HepG2 (cell line): ENCODE data around the gene RINL. TPM values are rescaled to one million over a fixed set of nuclear protein-coding genes. Genes with fewer than 3 reads are reported as not detected.

Source experiments
- REPIN1 ChIP-seq: sonication (generic); formaldehyde crosslinking; IDR thresholded peaks from 2 replicates; pipeline ENCODE4 v1.8.0; 2022; ENCODE audit warnings: missing genetic modification reagents, low read depth, mild to moderate bottlenecking, borderline replicate concordance
- polyA plus RNA-seq, 8 experiments: library from polyadenylated mRNA; depleted of rRNA in 3 of 8; stranded (reverse) in 7 of 8; unstranded in 1 of 8; fragments of >200 nt; fragmentation: Illumina TruSeq in 4 of 8; extraction: Trizol in 4 of 8; gene quantifications; 2 replicates each; pipeline versions ENCODE4 v1.2.1 to v1.2.3, GENCODE V29; 2011 to 2016; ENCODE audit warnings: low read depth in 4 of 8, missing spikeins in 1 of 8, mixed read lengths in 1 of 8; ENCODE audit not compliant: insufficient read depth in 1 of 8
- total RNA-seq, 5 experiments: library from RNA; depleted of rRNA; stranded (reverse); fragments of >200 nt; fragmentation: Illumina TruSeq; extraction: Trizol; gene quantifications; 2 replicates each; pipeline ENCODE4 v1.2.3, GENCODE V29; 2016; ENCODE audit warnings: low read depth in 1 of 5
- TF ChIP-seq, protein P1 (sequence below): sonication (generic); formaldehyde crosslinking; IDR thresholded peaks from 2 replicates; pipeline ENCODE4 v1.4.0; 2020; ENCODE audit warnings: mild to moderate bottlenecking, missing genetic modification reagents
- TF ChIP-seq, protein P2 (sequence below): sonication (generic); formaldehyde crosslinking; IDR thresholded peaks from 2 replicates; pipeline ENCODE4 v1.9.0; 2021; ENCODE audit warnings: mild to moderate bottlenecking, missing genetic modification reagents

The RINL gene
- total and polyA plus RNA-seq, 2 of the 13 experiments (the other 11 are each of a cell fraction or from before 2014, with no cell fraction given) = 11.4 to 18.0 TPM

DNA sequence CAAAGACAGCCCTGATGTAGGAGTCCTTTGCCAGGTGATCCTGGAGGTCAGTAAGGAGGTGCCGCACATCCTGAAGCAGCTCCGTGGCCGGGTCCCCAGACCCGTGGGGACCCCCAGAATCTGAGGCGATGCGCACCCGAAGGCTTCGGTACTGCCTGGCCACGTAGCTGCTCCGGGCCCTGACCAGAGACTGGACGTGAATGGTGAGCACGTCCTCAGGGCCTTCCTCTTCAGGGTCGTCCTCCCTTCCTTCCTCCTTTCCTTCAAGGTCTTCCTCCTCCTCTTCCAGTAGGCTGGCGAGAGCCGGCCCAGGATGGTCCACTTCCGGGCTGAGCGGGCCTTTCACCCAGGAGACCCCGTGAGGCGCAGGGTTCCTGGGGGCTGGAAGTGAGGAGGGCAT, 7.5 kb downstream of the RINL start (continued):
- TF ChIP-seq, protein P1, sequence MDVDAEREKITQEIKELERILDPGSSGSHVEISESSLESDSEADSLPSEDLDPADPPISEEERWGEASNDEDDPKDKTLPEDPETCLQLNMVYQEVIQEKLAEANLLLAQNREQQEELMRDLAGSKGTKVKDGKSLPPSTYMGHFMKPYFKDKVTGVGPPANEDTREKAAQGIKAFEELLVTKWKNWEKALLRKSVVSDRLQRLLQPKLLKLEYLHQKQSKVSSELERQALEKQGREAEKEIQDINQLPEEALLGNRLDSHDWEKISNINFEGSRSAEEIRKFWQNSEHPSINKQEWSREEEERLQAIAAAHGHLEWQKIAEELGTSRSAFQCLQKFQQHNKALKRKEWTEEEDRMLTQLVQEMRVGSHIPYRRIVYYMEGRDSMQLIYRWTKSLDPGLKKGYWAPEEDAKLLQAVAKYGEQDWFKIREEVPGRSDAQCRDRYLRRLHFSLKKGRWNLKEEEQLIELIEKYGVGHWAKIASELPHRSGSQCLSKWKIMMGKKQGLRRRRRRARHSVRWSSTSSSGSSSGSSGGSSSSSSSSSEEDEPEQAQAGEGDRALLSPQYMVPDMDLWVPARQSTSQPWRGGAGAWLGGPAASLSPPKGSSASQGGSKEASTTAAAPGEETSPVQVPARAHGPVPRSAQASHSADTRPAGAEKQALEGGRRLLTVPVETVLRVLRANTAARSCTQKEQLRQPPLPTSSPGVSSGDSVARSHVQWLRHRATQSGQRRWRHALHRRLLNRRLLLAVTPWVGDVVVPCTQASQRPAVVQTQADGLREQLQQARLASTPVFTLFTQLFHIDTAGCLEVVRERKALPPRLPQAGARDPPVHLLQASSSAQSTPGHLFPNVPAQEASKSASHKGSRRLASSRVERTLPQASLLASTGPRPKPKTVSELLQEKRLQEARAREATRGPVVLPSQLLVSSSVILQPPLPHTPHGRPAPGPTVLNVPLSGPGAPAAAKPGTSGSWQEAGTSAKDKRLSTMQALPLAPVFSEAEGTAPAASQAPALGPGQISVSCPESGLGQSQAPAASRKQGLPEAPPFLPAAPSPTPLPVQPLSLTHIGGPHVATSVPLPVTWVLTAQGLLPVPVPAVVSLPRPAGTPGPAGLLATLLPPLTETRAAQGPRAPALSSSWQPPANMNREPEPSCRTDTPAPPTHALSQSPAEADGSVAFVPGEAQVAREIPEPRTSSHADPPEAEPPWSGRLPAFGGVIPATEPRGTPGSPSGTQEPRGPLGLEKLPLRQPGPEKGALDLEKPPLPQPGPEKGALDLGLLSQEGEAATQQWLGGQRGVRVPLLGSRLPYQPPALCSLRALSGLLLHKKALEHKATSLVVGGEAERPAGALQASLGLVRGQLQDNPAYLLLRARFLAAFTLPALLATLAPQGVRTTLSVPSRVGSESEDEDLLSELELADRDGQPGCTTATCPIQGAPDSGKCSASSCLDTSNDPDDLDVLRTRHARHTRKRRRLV (CRISPR knock-in tag) = no peak
- no peak for TF ChIP-seq REPIN1 (CRISPR knock-in tag)
- TF ChIP-seq, protein P2, sequence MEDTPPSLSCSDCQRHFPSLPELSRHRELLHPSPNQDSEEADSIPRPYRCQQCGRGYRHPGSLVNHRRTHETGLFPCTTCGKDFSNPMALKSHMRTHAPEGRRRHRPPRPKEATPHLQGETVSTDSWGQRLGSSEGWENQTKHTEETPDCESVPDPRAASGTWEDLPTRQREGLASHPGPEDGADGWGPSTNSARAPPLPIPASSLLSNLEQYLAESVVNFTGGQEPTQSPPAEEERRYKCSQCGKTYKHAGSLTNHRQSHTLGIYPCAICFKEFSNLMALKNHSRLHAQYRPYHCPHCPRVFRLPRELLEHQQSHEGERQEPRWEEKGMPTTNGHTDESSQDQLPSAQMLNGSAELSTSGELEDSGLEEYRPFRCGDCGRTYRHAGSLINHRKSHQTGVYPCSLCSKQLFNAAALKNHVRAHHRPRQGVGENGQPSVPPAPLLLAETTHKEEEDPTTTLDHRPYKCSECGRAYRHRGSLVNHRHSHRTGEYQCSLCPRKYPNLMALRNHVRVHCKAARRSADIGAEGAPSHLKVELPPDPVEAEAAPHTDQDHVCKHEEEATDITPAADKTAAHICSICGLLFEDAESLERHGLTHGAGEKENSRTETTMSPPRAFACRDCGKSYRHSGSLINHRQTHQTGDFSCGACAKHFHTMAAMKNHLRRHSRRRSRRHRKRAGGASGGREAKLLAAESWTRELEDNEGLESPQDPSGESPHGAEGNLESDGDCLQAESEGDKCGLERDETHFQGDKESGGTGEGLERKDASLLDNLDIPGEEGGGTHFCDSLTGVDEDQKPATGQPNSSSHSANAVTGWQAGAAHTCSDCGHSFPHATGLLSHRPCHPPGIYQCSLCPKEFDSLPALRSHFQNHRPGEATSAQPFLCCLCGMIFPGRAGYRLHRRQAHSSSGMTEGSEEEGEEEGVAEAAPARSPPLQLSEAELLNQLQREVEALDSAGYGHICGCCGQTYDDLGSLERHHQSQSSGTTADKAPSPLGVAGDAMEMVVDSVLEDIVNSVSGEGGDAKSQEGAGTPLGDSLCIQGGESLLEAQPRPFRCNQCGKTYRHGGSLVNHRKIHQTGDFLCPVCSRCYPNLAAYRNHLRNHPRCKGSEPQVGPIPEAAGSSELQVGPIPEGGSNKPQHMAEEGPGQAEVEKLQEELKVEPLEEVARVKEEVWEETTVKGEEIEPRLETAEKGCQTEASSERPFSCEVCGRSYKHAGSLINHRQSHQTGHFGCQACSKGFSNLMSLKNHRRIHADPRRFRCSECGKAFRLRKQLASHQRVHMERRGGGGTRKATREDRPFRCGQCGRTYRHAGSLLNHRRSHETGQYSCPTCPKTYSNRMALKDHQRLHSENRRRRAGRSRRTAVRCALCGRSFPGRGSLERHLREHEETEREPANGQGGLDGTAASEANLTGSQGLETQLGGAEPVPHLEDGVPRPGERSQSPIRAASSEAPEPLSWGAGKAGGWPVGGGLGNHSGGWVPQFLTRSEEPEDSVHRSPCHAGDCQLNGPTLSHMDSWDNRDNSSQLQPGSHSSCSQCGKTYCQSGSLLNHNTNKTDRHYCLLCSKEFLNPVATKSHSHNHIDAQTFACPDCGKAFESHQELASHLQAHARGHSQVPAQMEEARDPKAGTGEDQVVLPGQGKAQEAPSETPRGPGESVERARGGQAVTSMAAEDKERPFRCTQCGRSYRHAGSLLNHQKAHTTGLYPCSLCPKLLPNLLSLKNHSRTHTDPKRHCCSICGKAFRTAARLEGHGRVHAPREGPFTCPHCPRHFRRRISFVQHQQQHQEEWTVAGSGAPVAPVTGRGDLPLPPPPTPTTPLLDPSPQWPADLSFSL (CRISPR knock-in tag) = no peak
